ENCODE results near the gene FSTL4. TPM values are rescaled to one million over a fixed set of nuclear protein-coding genes. Genes with fewer than 3 reads are reported as not detected.
A peak's percentile ranks its signal among the peaks of the same experiment; 100 is the strongest.

The FSTL4 gene
- total and polyA plus RNA-seq, 4 donors, result 0.02 to 0.18 TPM; not detected in 2

DNA sequence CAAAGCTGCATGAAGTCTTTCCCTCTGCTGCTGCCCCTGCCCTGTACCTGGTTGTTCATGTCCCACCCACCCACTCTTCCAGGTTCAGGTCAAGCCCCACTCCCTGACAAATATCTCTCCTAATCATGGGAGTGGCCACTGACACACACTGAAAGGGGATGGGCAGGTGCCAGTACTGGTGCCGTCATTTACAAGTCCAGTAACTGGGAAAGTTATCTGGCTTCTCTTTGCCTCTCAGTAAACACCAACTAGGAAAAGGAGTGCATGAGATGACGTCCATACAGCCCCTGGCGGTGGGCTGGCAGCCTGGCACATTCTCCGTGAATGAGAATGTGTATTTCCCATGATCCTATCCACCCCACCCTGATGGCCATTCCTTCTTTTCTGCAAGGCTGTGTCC is 225.2 kb downstream of the FSTL4 start:
- no peak overlapping the region for H3K4me3 ChIP-seq (ENCODE audit: low read depth in 1 of 3, low read length in 3 of 3)
- no peaks in the 10 kb centered on the region for H3K36me3 ChIP-seq (ENCODE audit: control insufficient read depth in 4 of 4, insufficient read depth in 3 of 4, low read depth in 1 of 4, low read length in 3 of 4)
- no peaks in the 10 kb centered on the region for H3K4me1 ChIP-seq (ENCODE audit: control insufficient read depth in 4 of 4, insufficient read depth in 4 of 4, low read length in 3 of 4)
- TF ChIP-seq FOXA2 (IDR thresholded peaks at IDR 0.05), result no peak
- 78% methylated on average over 4 of the region's 4 CpGs for WGBS
- DNase-seq (ENCODE audit: low spot score), result peak; percentile 12
- H3K9me3 ChIP-seq (ENCODE audit: control insufficient read depth in 4 of 4, low read length in 3 of 4), result no peaks in the 10 kb centered on the region
- peaks cover 0 to 2% (median 0%) of the 10 kb centered on the region in 4 donors for H3K27me3 ChIP-seq (ENCODE audit: control insufficient read depth in 4 of 4, insufficient read depth in 4 of 4, low read length in 3 of 4)
- no peak overlapping the region for H3K27ac ChIP-seq (ENCODE audit: low read depth in 1 of 2, low read length in 2 of 2)
- no peak overlapping the region for H3K9ac ChIP-seq (ENCODE audit: low read depth in 1 of 2, low read length in 2 of 2)

DNA sequence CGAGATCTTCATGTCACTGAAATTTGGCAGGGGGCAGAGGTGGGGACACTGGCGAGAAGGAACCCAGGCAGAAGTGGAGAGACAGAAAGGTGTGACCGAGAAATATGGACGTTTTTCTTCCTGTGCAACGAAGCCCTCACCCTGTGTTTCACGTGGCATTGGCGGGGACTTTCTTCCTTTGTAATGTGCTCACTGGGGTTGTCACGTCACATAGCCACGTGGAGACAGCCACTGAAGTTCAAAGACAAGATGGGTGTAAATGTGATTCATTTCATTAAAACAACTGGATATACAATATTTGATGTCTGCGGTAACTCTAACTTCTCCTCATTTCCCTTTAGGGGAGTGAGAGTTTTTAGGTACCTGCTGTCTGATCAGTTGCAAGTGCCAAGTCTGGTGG is 225.7 kb downstream of the FSTL4 start:
- no peak for DNase-seq (ENCODE audit: low spot score)
- 74% methylated on average over 10 of the region's 10 CpGs for WGBS
- TF ChIP-seq RAD21 (IDR thresholded peaks at IDR 0.05) (no peak), HNF4A (conservative IDR thresholded peaks at IDR 0.05) (no peak), FOXA2 (IDR thresholded peaks at IDR 0.05) (no peak), RXRA (IDR thresholded peaks at IDR 0.05) (no peak)
- TF ChIP-seq, protein P1, sequence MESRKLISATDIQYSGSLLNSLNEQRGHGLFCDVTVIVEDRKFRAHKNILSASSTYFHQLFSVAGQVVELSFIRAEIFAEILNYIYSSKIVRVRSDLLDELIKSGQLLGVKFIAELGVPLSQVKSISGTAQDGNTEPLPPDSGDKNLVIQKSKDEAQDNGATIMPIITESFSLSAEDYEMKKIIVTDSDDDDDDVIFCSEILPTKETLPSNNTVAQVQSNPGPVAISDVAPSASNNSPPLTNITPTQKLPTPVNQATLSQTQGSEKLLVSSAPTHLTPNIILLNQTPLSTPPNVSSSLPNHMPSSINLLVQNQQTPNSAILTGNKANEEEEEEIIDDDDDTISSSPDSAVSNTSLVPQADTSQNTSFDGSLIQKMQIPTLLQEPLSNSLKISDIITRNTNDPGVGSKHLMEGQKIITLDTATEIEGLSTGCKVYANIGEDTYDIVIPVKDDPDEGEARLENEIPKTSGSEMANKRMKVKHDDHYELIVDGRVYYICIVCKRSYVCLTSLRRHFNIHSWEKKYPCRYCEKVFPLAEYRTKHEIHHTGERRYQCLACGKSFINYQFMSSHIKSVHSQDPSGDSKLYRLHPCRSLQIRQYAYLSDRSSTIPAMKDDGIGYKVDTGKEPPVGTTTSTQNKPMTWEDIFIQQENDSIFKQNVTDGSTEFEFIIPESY (IDR thresholded peaks at IDR 0.05), result no peak
- TF ChIP-seq, protein P2, sequence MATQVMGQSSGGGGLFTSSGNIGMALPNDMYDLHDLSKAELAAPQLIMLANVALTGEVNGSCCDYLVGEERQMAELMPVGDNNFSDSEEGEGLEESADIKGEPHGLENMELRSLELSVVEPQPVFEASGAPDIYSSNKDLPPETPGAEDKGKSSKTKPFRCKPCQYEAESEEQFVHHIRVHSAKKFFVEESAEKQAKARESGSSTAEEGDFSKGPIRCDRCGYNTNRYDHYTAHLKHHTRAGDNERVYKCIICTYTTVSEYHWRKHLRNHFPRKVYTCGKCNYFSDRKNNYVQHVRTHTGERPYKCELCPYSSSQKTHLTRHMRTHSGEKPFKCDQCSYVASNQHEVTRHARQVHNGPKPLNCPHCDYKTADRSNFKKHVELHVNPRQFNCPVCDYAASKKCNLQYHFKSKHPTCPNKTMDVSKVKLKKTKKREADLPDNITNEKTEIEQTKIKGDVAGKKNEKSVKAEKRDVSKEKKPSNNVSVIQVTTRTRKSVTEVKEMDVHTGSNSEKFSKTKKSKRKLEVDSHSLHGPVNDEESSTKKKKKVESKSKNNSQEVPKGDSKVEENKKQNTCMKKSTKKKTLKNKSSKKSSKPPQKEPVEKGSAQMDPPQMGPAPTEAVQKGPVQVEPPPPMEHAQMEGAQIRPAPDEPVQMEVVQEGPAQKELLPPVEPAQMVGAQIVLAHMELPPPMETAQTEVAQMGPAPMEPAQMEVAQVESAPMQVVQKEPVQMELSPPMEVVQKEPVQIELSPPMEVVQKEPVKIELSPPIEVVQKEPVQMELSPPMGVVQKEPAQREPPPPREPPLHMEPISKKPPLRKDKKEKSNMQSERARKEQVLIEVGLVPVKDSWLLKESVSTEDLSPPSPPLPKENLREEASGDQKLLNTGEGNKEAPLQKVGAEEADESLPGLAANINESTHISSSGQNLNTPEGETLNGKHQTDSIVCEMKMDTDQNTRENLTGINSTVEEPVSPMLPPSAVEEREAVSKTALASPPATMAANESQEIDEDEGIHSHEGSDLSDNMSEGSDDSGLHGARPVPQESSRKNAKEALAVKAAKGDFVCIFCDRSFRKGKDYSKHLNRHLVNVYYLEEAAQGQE (IDR thresholded peaks at IDR 0.05), result no peak

GRCh38 chr5:133385346-133385745 is 227.0 kb downstream of the FSTL4 start:
- no peak for TF ChIP-seq NR2F2 (IDR thresholded peaks at IDR 0.05)

More for the DNA sequence above, 225.7 kb downstream of the FSTL4 start:
- H3K4me1 ChIP-seq (ENCODE audit: control insufficient read depth in 4 of 4, insufficient read depth in 4 of 4, low read length in 3 of 4), result no peaks in the 10 kb centered on the region
- peaks cover 0 to 2% (median 0%) of the 10 kb centered on the region in 4 donors for H3K27me3 ChIP-seq (ENCODE audit: control insufficient read depth in 4 of 4, insufficient read depth in 4 of 4, low read length in 3 of 4)
- no peak overlapping the region for H3K9ac ChIP-seq (ENCODE audit: low read depth in 1 of 2, low read length in 2 of 2)
- H3K27ac ChIP-seq (ENCODE audit: low read depth in 1 of 2, low read length in 2 of 2), result no peak overlapping the region
- H3K9me3 ChIP-seq (ENCODE audit: control insufficient read depth in 4 of 4, low read length in 3 of 4), result no peaks in the 10 kb centered on the region
- H3K36me3 ChIP-seq (ENCODE audit: control insufficient read depth in 4 of 4, insufficient read depth in 3 of 4, low read depth in 1 of 4, low read length in 3 of 4), result no peaks in the 10 kb centered on the region
- no peak overlapping the region for H3K4me3 ChIP-seq (ENCODE audit: low read depth in 1 of 3, low read length in 3 of 3)

GRCh38 chr5:133384903-133385302 is 227.4 kb downstream of the FSTL4 start:
- no peak overlapping the region for H3K4me3 ChIP-seq (ENCODE audit: low read depth in 1 of 3, low read length in 3 of 3)
- H3K9me3 ChIP-seq (ENCODE audit: control insufficient read depth in 4 of 4, low read length in 3 of 4), result no peaks in the 10 kb centered on the region
- H3K4me1 ChIP-seq (ENCODE audit: control insufficient read depth in 4 of 4, insufficient read depth in 4 of 4, low read length in 3 of 4), result no peaks in the 10 kb centered on the region
- H3K9ac ChIP-seq (ENCODE audit: low read depth in 1 of 2, low read length in 2 of 2), result no peak overlapping the region
- no peak overlapping the region for H3K27ac ChIP-seq (ENCODE audit: low read depth in 1 of 2, low read length in 2 of 2)
- WGBS, result 93% methylated on average over 9 of the region's 9 CpGs
- TF ChIP-seq, protein P3, sequence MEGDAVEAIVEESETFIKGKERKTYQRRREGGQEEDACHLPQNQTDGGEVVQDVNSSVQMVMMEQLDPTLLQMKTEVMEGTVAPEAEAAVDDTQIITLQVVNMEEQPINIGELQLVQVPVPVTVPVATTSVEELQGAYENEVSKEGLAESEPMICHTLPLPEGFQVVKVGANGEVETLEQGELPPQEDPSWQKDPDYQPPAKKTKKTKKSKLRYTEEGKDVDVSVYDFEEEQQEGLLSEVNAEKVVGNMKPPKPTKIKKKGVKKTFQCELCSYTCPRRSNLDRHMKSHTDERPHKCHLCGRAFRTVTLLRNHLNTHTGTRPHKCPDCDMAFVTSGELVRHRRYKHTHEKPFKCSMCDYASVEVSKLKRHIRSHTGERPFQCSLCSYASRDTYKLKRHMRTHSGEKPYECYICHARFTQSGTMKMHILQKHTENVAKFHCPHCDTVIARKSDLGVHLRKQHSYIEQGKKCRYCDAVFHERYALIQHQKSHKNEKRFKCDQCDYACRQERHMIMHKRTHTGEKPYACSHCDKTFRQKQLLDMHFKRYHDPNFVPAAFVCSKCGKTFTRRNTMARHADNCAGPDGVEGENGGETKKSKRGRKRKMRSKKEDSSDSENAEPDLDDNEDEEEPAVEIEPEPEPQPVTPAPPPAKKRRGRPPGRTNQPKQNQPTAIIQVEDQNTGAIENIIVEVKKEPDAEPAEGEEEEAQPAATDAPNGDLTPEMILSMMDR (IDR thresholded peaks at IDR 0.05; ENCODE audit: low read depth, low read length, missing input control), result no peak
- no peak for TF ChIP-seq RXRA (IDR thresholded peaks at IDR 0.05)
- TF ChIP-seq GABPA (IDR thresholded peaks at IDR 0.05 in 1 of 2, conservative IDR thresholded peaks at IDR 0.05 in 1 of 2), result no peak
- TF ChIP-seq, protein P4, sequence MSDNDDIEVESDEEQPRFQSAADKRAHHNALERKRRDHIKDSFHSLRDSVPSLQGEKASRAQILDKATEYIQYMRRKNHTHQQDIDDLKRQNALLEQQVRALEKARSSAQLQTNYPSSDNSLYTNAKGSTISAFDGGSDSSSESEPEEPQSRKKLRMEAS (IDR thresholded peaks at IDR 0.05), result no peak
- no peaks in the 10 kb centered on the region for H3K36me3 ChIP-seq (ENCODE audit: control insufficient read depth in 4 of 4, insufficient read depth in 3 of 4, low read depth in 1 of 4, low read length in 3 of 4)
- DNase-seq (ENCODE audit: low spot score), result peak; percentile 20
- peaks cover 0 to 2% (median 0%) of the 10 kb centered on the region in 4 donors for H3K27me3 ChIP-seq (ENCODE audit: control insufficient read depth in 4 of 4, insufficient read depth in 4 of 4, low read length in 3 of 4)

More at GRCh38 chr5:133385346-133385745, 227.0 kb downstream of the FSTL4 start:
- Histone ChIP-seq H3K36me3 (ENCODE audit: control insufficient read depth in 4 of 4, insufficient read depth in 3 of 4, low read depth in 1 of 4, low read length in 3 of 4) (no peaks in the 10 kb centered on the region), H3K9me3 (ENCODE audit: control insufficient read depth in 4 of 4, low read length in 3 of 4) (no peaks in the 10 kb centered on the region), H3K9ac (ENCODE audit: low read depth in 1 of 2, low read length in 2 of 2) (no peak overlapping the region), H3K27ac (ENCODE audit: low read depth in 1 of 2, low read length in 2 of 2) (no peak overlapping the region), H3K4me3 (ENCODE audit: low read depth in 1 of 3, low read length in 3 of 3) (no peak overlapping the region), H3K27me3 (ENCODE audit: control insufficient read depth in 4 of 4, insufficient read depth in 4 of 4, low read length in 3 of 4) (peaks cover 0 to 2% (median 0%) of the 10 kb centered on the region in 4 donors), H3K4me1 (ENCODE audit: control insufficient read depth in 4 of 4, insufficient read depth in 4 of 4, low read length in 3 of 4) (no peaks in the 10 kb centered on the region)
- 92% methylated on average over 5 of the region's 5 CpGs for WGBS
- peak; percentile 10 for DNase-seq (ENCODE audit: low spot score)

All from liver (tissue), 9 donors.